GM19324 (cell line): ENCODE data around the gene FCRLA.
A peak's percentile ranks its signal among the peaks of the same experiment; 100 is the strongest.
"Not testable (repeated sequence)": the region's sequence is repeated elsewhere in the genome, so short reads cannot be mapped to it uniquely, and the experiment has no call there.

ENCODE experiments used
- ATAC-seq: cut with Tn5 transposase; IDR thresholded peaks from one replicate; pipeline ENCODE4 v1.9.1; 2021; ENCODE audit warnings: mild to moderate bottlenecking, moderate library complexity; ENCODE audit not compliant: unreplicated experiment, low FRiP score

The FCRLA gene, protein sequence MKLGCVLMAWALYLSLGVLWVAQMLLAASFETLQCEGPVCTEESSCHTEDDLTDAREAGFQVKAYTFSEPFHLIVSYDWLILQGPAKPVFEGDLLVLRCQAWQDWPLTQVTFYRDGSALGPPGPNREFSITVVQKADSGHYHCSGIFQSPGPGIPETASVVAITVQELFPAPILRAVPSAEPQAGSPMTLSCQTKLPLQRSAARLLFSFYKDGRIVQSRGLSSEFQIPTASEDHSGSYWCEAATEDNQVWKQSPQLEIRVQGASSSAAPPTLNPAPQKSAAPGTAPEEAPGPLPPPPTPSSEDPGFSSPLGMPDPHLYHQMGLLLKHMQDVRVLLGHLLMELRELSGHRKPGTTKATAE

DNA sequence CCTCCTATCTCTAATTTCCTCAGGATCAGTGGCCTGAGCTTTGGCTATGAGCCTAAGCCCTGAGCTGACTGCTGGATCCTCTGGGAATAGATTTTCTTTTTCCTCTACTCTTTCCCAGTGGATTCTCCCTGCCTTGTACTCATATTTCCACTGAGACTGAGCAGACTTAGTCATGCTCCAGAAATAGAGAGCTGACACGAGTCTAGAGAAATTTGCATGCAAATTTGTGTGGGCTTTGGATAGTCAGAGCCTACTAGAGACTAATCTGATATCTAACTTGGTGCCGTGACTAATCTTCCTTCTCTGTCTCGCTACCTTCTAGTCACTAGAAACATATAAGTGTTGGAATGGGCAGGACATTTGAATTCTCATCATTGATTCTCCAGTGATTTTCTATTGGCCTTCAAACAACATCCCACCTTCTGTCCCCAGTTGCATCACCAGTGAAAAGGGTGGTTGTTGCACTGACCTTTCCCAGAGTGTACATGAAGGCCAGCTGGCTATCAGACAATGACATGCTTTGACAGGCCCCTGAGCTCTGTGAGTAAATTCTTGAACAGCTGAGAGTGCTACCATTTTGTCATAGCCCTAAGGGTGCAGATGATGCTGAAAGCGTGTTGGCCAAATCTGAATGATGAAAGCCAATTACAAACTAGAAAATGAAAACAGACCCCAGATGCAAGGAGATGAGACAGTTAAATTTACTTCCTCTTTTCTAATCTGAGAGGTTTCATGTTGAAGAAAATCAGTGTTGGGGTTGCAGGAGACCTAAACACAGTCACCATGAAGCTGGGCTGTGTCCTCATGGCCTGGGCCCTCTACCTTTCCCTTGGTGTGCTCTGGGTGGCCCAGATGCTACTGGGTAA lies at the start of gene FCRLA:
Gene FCRLA, plus strand, starts transcription at position 748 of the 866 bp plus-strand sequence. Its CDS starts 36 bp downstream, at position 784.
- ATAC-seq = peak; percentile 58

DNA sequence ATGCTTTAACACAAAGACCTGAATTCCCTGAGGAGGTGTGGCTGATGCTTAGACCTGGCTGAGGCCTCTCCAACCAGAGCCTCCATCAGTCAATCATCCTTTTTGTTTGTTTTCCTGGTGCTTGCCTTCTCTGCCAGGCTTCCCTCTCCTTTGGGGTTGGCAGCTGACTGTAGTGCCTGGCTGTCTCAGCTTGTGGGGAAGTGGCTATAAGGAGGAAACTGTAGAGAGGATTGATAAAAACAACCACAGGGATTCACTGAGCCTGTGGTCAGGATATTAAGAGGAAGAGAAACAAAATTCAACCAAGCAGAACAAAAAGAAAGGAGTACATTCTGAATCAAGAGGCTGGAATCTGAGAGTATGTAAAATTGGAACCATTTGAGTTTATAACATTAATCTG lies 48.5 kb upstream of the FCRLA start:
- not testable (repeated sequence) for ATAC-seq

DNA sequence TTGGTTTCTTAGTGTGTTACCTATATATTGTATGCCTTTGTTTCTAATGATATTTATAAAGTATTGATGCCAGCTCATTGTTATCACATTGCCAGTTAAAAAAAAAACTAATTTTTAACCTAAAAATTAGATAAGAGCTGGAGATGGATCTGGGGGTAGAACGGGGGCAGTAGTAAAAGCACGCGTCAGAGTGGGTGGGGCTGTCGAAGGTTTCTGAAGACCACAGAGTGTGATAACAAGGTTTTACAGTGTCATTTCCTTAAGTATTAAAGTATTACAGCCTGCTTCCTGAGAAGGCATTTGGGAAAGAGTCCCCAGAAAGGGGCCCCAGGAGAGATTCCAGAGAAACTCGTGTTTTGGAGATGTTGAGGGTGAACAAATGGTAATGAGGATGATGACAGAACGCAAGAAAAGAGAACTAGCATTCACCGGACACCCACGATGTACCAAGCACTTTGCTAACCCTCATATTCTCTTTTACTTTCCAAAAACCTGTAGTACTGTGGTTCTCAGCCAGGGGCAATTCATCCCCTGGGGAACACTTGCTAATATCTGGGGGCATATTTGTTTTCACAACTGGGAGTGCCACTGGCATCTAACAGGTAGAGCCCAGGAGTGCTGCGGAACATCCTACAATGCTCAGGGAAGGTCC lies 45.2 kb upstream of the FCRLA start:
- not testable (repeated sequence) for ATAC-seq

DNA sequence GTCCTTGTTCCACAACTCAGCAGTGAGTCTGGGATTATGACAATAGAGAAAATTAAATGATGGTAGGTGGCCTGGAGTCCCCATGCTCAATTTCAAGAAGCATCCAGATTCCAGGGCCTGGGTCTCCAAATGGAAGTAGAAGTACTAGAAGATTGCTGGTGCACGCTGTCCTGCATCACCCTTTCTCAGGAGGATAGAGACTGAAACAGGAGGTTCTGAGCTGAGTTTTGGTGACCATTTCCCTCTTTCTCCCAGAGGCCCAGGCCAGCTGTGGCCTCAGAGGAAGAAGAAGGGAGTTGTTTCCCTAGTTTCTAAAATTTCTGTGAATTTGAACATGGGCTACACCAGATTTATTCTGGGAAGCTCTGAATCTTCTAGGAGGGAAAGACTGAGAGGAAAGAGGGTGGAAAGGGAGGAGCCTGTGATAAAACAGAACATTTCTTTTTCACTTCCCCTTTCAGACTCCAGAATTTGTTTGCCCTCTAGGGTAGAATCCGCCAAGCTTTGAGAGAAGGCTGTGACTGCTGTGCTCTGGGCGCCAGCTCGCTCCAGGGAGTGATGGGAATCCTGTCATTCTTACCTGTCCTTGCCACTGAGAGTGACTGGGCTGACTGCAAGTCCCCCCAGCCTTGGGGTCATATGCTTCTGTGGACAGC lies 44.2 kb upstream of the FCRLA start, which contains the start of gene FCGR2B:
Gene FCGR2B, plus strand, starts transcription at position 460 of the 656 bp plus-strand sequence. Its CDS starts 99 bp downstream, at position 559.
- ATAC-seq = peak; percentile 77

DNA sequence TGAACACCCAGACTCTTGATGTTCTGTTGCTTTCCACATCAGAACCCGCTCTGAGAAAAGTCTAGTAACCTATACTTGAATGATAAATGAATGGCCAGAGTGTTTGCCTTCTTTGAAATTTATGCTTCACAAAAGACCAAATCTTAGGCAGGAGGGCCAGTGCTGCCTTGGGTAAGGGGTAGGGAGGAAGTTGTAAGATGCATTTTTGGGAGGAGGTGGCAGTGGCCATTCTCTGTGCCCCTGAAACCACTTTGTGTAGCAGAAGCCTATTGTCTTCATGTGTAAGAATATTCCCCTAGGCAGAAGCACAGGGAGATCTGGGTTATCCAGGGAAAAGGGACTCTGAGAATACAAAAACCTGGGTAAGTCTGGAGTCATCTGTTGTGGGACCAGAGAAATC lies 43.5 kb upstream of the FCRLA start:
- peak; percentile 16 for ATAC-seq

- ATAC-seq = not testable (repeated sequence)
Observed at GRCh38 chr1:161664689-161665088, 42.3 kb upstream of the FCRLA start.

DNA sequence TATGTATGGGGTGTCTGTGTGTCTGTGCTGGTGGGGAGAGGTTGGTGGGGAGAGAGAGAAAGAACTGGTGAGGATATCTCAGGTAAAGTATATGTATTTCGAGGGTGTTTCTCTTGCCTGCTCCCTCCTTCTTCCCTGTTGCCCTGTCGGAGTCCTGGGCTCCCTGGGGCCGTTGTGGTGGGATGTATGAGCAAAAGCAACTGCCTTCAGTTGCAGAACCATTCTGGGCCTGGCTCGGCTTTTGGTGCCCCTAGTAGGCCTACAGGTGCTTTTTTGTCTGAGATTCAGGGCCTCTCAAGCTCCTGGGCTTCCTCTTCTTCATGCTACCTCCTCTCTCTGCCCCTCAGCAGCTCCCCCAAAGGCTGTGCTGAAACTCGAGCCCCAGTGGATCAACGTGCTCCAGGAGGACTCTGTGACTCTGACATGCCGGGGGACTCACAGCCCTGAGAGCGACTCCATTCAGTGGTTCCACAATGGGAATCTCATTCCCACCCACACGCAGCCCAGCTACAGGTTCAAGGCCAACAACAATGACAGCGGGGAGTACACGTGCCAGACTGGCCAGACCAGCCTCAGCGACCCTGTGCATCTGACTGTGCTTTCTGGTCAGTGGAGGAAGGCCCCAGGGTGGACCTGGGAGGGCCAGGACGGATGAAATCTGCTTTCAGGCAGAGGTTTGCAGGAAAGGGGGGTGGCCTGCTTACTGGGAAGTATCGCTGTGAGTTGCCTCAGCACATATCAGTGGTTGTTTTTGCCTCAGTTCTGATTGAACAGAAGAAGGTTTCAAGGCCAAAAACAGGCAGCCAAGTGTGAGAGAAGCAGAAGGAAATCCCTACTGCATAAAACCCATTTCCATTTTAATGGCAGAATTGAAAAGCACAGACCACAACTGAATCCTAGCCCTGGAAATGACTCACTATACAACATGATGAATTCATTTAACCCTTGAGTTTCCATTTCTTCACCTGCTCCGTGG lies 35.7 kb upstream of the FCRLA start:
- not testable (repeated sequence) for ATAC-seq

GRCh38 chr1:161673437-161673836 lies 33.6 kb upstream of the FCRLA start:
- not testable (repeated sequence) for ATAC-seq

GRCh38 chr1:161674447-161674846 lies 32.6 kb upstream of the FCRLA start:
- ATAC-seq = not testable (repeated sequence)

GRCh38 chr1:161674908-161675307 lies 32.1 kb upstream of the FCRLA start:
- ATAC-seq = not testable (repeated sequence)

- no peak for ATAC-seq
Observed at GRCh38 chr1:161676441-161676840, 30.6 kb upstream of the FCRLA start.

GRCh38 chr1:161676958-161677689 lies 29.9 kb upstream of the FCRLA start:
- no peak for ATAC-seq

DNA sequence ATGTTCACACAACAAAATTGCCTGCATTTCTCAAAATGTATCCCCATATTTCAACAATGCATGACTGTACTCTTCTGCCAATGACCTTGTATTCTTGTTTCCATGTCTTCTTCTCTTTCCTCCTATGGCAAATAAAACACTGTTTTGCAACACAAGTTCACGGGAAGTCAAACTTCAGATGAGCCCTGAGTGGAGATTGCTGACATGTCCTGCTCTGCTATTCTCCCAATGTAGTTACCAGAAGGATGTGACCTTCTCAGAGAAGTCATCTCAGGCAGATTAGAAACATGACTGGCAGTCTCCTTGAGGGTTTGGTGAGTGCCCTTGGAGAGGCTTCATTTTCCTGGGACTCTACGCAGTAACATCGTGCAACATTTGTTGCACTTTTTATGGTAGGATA lies 28.5 kb upstream of the FCRLA start:
- no peak for ATAC-seq

DNA sequence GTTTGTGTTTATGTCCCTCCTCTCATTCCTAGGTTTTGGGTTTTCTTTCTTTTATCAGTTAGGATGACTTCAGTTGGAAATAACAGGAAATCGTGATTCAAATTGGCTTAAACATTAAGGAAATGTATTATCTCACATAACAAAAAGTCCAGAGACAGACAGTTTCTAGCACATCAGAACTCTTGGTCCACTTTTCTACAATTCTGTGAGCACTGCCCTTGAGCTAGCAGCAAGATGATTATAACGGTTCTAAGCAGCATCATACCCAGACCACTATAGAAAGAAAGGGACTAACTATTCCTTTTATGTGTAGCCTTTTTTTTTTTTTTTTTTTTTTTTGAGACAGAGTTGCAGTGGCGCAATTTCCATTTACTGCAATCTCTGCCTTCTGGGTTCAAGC lies 25.1 kb upstream of the FCRLA start:
- no peak for ATAC-seq

DNA sequence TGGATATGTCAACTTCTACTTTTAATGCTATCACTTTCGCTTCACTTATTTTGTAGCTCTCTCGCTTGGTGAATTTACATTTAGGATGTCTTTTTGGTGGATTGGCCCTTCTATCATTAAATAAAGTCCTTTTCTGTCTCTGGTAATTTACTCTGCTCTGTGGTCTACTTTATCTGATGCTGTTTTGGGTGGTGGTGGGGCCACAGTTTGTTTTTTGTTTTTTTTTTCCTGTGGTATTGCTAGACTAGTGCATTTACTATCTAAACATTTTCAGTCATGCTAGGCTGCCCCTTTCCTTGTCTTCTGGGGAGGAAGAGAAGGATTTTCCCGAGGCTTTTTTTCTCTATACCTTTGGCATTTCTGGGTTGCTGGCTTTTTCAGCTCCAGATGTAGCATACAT lies 18.1 kb upstream of the FCRLA start:
- ATAC-seq = no peak

DNA sequence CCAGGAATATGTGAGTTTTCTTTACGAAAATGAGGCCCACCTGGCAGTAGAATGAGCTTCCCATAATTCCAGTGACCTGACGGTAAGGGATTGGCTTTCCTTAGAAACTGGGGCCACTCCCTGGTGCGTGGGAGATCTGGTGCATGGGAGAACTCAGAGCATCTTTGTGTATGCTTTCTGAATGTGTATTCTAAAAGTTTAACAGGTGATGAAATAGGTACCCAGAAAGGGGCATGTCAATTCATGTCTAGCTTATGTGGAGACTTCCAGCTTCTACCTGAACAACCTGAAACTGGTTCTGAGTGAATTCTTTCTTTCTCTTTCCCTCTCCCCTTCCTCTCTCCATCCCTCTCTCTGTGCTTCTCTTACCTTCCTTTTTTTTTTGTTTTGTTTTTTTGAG lies 15.2 kb upstream of the FCRLA start:
- ATAC-seq = no peak

- not testable (repeated sequence) for ATAC-seq
Observed at GRCh38 chr1:161693020-161693712, 13.9 kb upstream of the FCRLA start.

DNA sequence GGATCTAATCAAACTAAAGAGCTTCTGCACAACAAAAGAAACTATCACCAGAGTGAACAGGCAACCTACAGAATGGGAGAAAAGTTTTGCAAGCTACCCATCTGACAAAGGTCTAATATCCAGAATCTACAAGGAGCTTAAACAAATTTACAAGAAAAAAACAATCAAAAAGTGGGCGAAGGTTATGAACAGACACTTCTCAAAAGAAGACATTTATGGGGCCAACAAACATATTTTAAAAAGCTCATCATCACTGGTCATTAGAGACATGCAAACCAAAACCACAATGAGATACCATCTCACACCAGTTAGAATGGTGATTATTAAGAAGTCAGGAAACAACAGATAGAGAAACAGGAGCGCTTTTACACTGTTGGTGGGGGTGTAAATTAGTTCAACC lies 8.7 kb upstream of the FCRLA start:
- not testable (repeated sequence) for ATAC-seq
